HG03457 (cell line): ENCODE measurements around the gene STAT4.

Experiments used
- ATAC-seq: cut with Tn5 transposase; IDR thresholded peaks from one replicate; pipeline ENCODE4 v1.9.1; 2021; ENCODE audit warnings: moderate number of reproducible peaks; ENCODE audit not compliant: unreplicated experiment

Gene STAT4

DNA sequence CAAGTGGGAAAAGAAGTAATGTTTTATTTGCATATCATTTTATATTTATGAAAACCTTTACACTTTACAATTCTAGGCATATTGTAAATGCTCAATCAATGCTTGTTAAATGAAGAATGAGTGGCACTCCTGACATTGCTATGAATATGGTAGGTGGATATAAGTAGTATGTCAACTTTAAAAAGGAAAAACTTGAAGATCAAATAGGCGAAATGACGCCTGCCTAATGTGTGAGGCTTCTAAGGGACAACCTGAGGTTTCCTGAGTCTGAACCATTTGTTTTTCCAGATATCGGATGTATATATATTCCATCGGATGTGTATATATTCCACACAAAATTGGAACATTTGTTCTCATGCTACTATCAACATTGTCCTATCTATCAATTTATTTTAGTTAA is 1.4 kb downstream of the STAT4 start:
- no peak for ATAC-seq

DNA sequence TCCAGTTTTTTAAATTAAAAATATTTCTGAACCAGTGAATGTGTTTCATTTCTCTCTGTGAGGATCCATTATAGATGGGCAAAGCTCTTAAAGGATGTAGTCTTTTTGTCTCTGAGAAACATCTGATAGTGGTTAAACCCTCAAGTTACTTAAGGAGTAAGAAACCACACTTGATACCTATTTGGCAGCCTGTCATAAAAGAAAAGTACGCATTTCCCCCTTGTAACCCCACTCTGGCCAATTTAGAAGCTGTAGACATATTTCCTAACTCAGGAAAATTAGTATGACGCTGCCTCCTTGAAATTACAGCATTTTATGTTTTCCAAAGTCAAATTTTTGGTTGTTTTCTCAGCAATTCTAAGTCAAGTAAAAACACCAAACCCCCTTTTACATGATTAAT is 2.0 kb downstream of the STAT4 start:
- no peak for ATAC-seq

DNA sequence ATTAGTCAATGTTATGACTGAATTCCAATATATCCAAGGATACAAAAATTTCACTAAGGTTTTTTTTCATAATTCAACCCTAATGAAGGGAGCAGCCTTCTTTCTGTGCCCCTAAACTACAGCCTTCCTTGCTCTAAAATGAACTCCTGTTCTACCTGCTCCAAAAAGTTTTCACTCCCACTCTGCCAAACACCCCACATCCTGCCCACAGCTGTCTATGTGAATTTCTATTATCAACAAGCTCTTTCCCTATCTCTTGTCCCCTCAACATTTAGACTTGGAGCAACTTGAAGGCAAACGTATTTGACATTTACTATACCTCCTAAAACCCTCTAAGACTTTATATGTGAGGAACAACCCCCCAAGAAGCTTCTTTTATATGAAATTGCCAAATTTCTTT is 2.5 kb downstream of the STAT4 start:
- ATAC-seq: no peak

DNA sequence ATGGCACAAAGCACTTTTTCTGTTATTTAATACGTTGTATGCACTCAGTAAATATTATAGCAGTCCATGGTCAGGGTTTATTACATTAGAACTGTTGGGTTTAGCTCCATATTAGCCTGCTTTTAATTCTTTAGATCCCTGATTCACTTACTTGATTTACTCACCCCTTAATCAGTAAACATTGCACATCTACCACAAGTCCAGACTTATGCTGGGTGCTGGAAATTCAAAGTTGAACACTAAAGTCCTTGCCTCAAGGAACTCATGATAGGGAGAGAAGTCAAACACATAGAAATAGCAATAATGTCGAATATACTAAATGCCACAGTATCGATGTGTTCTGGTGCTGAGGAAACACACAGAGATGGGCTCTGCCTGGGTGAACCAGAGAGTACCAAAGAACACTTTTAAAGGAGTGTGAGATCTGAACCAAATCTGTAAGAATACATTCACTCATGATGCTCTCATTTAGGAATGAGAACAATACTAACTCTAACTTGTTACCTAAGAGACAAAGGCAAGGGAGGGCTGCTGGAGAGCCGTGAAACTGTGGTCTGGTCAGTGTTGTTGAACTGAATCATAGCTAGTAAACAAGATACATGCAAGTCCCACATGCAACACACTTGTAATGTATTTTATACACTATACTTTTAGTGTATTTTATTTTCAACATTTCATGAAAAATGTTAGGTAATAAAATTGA is 4.9 kb downstream of the STAT4 start:
- ATAC-seq: no peak

DNA sequence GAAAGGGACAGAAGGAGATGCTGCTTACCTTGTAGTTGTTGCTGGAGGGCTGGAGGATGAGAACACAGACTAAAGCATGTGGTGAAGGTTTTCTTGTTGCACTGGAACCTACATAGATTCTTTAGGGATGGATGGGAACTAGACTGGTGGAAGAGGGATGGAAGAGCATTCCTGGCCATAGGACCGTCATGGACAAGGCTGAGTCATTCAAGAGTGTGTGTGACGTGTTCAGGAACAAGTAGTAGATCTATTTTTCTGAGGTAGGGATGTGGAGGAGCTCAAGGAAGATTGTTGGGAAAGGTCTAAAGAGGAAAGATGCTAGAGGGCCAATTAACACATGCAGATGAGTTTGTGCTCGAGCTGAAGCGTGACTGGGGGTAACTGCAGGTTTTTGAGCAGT is 6.6 kb downstream of the STAT4 start:
- ATAC-seq: no peak

DNA sequence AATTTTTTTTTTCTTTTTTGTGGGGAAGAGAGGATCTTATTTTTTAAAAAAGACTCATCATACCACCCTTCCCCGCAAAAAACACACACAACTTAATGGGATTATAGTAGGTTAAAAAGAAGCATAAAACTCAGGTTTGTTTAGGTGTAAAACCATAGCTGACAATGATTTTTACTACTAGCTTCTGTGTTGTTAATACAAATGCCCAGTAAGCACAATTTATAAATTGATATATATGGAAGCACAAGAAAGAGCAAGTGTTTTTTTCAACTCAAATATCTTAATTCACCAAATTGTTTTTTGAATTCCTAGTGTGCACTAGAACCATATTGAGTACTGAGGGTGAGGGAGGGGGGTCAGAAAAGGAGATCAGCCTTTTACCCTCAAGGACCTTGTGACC is 7.0 kb downstream of the STAT4 start:
- no peak for ATAC-seq

DNA sequence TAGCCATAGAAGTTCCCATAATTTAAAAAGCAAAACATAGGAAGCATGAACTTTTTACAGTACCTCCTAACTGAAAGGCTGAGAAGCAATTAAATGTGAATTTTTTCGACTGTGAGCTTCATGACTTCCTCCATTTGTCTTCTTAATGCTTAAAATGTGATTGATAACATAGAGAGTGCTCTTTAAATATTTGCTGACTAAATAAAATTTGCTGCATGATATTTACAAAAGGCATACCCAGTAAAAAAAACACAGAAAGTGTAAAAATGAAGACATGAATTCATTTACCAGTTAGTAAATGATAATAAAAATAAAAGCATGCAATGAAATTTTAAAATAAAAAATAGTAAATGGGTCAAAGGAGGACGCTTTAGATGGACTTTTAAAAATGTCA is 21.9 kb downstream of the STAT4 start:
- no peak for ATAC-seq

DNA sequence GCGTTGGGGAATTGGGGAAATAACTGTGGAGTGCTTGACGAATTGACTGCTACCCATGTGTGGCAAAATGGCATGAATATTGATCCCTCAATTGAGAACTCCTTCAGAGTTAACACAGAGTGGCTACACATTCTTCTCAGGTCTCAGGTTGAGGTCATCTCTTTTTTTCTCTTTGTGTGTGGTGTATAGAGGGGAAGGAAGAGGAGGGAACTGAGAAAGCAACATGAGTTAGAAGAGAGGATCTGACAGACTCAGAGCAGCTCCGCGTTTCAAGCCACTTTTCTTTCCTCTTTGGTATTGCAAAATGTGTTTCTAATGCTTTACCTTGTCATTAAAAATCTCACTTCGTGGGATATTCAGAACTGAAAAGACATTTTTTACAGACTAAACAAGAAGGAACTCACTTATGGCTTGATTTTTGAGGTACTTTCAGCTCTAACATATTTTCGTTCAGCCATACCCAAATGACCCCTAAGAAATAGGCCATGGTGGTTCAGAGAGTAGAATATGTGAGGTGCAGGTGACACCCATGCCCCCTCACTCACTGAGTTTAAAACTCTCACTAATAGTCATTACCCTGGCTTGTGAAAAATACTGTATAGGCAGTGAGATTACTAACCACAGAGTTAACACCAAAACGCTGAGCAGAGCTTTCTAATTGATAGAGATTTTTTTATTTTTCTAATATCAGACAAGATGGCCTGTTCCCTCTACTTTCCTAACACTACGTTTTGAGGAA is 22.5 kb downstream of the STAT4 start:
- no peak for ATAC-seq

DNA sequence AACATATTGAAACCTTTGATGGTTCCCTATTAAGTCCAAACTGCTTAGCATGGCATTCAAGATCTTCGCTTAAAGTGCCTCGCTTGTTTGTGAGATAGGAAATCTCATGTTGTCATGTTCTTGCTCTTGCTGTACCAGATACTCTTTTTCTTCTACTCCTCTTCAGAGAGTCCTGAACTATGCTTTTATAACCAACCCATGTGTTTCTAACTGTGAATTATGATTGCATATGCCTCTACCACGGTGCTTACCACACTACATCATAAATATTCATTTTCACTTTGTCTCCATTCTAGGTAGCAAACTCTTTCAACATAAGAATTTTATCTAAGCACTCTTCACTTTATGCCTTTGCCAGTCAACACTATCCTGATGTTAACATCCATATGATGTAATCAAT is 23.6 kb downstream of the STAT4 start:
- ATAC-seq: no peak

DNA sequence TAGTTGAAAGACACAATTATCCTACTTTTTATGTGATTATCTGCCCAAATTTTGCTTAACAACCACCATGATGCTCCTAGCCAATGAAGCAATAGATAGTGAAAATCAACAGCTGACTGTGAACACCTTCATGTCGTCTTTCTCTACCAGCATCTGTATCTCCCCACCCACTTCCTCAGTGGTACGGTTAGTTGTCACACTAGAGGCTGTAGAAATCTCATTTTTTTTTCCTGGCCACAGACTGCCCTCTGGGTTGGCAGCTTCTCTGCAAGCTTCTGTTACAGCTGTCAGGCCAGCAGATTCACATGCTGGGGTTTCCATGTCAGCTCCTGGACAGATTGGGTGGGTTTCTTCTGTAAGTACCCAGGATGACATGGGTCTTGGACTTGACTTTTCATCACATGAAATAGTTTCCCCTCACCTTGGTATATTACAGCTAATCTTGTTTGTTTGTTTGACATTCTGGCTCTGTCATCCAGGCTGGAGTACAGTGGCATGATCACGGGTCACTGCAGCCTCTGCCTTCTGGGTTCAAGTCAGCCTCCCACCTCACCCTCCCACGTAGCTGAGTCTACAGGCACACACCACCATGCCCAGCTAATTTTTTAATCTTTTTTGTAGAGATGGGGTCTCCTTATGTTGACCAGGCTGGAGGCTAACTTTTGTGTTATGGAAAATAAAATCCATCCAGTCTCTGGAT is 24.3 kb downstream of the STAT4 start:
- ATAC-seq: no peak

DNA sequence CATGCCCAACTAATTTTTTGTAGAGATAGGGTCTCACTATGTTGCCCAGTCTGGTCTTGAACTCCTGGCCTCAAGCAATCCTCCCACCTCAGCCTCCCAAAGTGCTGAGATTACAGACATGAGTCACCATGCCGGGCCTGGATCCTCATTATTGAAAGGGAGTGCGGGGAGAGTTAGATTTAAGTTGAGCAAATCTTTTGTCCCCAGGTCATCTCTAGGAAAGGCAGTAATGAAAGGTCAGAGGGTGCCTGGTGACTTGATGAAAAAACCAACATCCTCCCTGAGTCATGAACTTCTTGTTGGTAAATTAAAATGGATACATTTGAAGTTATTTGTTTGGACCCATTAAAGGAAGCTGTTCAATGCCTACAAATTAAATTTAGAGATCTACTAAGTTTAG is 25.1 kb downstream of the STAT4 start:
- no peak for ATAC-seq

DNA sequence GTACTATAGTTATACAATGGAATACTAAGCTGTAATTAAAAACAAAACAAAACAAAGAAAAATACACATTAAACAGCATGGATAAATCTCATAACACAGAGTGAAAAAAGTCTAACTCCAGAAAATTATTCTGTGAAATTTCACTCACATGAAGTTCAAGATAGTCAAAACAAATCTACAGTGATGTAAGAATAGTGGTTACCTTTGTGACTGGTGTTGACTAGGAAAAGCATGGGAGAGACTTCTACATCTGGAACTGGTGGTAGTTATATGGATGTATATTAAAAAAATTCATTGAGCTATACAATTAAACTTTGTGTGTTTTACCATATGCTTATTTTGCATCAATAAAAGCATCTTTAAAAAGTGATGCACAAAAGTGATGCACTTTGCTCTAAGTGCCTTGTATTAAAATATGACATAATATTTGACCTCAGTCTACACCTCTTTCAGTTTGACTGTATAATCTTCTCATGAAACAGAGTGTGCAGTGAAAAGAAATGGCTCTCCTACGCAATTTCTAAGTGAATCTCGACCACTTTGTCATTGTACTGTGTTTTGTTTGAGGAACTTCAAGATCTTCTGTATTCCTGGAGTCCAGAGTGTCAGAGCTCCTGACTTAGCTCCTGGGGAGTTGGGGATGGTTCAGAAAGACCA is 28.0 kb downstream of the STAT4 start:
- ATAC-seq: no peak

DNA sequence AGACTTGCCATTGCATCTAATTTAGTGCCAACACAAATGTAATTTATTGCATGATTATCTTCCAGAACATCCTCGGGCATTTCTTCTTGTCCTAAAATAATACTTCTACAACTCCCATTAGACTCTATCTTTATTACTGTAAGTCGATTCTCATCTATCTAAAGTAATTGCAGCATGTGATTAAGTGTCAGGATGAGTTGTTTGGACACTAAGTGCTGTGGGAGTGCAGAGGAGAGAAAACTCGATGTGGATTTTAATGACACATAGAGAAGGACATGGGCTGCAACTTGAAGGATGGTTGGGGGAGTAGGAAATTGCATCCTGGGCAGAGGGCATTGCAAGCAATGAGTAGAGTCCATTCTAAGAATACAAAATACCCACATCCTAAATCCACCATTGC is 33.5 kb downstream of the STAT4 start:
- ATAC-seq: no peak

DNA sequence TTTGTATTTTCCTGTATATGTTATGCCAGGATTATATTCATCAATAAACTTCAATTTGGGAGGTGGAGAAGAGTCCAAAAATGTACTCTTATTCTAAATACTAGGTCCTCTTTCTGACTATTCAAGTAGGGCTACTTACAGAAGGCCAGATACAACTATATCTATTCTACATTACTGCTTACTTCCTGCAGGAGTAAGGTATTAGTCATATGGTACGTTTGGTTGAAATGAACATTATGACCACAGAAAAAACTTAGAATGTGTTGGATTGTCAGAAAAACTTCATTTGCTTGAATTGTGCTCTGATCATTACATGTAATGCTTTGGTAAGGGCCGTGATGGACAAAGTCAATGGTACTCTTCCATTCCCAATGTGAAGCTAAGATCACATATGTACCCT is 35.0 kb downstream of the STAT4 start:
- ATAC-seq: no peak

DNA sequence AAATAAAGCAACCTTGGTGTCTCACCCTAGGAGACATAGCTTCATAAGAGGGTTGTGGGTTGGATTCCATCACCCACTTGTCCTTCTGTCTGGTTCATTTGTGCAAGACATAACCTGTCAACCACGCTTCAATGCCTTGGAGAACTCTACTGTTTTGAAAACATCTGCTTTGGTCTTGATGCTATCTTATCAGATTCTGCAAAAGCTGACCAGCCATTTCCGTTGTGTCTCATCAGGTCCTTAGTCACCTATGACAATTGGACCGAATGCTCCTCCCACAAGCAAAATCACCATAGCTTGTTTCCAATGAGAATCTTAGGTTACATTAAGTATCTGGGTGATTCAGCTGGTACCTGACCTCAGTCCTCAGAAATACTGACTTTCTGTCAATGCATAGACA is 35.4 kb downstream of the STAT4 start:
- ATAC-seq: no peak

DNA sequence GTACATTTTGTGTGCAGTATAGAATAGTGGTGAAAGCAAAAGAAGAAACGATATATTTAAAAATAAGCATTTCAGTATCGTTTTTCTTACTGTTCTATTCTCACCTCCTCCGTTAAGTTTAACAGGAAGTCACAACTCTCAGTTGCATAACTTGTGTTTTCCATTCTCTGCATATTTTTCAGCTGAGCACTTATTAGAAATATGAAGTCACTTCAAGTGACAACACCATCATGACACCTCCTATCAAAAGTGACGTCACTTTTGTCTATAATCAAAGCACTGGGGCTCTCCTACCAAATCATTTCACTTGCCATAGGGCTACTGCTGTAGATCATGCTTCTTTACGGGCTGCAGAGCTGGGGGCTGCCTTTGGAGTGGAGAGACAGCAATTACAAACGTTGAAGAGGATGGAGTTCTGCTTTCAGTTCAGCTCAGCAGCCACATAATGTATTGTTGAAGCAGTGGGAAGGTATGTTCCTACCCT is 36.3 kb downstream of the STAT4 start:
- ATAC-seq: peak; percentile 69

DNA sequence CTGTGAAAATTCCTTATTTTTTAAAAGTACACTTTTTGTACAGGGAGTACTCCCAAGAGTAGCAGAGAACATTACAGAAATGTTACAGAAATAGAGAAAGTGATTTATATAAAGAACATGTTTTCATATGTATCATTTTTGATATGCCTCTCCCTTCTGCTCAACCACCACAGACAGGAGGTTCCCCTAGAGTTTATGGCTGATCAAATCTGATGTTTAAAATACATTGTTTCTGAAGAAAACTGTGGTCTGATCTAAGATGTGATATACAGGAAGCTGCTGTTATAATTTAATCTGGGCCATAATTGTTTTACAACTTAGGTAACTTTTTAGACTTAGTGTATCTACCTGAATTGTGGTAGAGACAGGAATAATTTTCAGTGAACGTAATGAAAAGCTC is 37.0 kb downstream of the STAT4 start:
- ATAC-seq: no peak

DNA sequence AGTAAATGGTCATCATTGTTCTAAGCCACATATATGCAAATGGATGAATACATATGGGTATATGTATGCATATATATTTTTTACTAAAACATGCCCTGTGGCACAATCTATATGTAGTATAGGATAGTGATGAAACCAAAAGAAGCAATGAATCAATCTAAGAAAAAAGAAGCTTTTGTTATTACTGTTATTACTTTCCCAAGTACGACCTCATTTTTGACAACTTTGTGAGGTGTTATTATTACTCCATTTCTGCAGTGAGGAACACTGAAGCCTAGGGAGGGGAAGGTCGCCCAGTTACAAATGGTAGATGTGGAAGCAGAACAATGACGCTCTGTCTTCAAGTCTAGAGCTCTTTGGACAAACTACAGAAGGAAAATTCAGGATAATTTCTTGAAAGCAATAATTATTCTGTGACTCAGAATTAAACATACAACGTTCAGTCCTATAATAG is 38.3 kb downstream of the STAT4 start:
- ATAC-seq: no peak

DNA sequence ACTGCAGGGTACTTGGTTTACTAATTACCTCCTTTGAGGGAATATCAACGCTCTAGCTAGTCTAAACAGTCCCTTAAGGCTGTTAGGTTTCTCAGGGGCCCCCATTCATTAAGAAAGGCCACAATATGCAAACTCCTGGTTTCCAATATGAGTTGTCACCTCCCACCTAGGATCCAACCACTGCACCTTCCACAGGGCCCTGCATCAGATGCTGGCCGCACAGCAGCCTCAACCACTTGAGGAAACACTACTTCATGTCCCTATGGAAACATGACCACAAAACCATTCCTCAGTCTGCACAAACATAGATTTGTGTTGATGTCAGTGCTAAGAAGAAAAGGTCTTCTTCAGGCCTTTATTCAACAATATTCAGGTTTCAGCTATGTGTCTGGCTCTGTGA is 40.9 kb downstream of the STAT4 start:
- ATAC-seq: no peak

DNA sequence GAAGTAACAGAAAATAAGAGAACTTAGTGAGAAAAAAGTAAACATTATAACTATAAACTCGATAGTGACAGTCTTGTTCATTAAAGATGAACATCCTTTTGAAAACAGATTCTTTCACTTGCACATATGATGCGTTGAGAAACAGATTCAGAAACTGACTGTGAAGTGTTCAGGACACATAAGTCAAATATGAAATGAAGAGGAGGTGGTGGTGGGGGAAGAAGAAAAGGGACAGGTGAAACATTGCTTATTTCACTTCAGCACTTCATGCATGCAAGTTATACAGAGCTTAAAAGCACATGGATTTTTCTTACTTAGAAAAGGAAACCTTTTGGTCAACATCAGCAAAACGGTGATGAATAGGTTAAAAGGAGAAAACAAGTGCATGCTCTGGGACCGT is 42.5 kb downstream of the STAT4 start:
- no peak for ATAC-seq

DNA sequence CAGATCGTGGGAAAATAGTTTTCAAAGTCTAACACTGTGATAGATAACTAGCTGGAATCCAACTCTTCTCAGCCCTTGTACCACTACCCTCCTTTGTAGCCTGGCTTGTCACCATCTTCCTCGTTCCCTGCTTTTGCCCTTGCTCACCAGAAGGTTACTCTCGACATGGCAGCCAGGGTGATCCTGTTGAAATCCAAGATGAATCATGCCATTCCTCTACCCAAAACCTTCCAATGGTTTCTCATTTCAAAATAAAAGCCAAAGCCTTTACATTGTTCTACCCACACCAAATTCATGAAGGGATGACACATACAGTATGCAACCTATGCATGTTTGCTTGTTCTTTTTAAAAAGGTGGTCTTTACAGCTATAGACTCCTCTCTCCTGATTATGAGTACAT is 45.7 kb downstream of the STAT4 start:
- no peak for ATAC-seq
